Lung (tissue), 12 donors: ENCODE results near the gene AEBP1. TPM values are rescaled to one million over a fixed set of nuclear protein-coding genes. Genes with fewer than 3 reads are reported as not detected.

Experiments used
- ATAC-seq: fragments of 200-7000 bp; cut with Tn5 transposase; one replicate; pipeline ENCODE4 v1.9.1; 2020; ENCODE audit warnings: moderate number of reproducible peaks; ENCODE audit not compliant: insufficient read depth, low FRiP score
- DNase-seq, 3 donors: peaks; one replicate each; pipeline ENCODE4 v3.0.0-alpha.2; 2013 to 2017
- H3K27ac ChIP-seq, 2 donors: one replicate each; pipeline ENCODE4 v1.5.1; 2013; ENCODE audit warnings: mild to moderate bottlenecking in 2 of 2, moderate library complexity in 2 of 2, control low read depth in 1 of 2, inconsistent platforms in 1 of 2, low read depth in 1 of 2, low read length in 1 of 2
- H3K27me3 ChIP-seq, 3 donors: one replicate each; pipeline ENCODE4 v1.5.1; 2013; ENCODE audit warnings: low read length in 2 of 3; ENCODE audit not compliant: control insufficient read depth in 3 of 3, insufficient read depth in 3 of 3
- H3K36me3 ChIP-seq, 4 donors: one replicate each; pipeline ENCODE4 v1.5.1; 2013; ENCODE audit warnings: low read length in 4 of 4, mild to moderate bottlenecking in 1 of 4, moderate library complexity in 1 of 4; ENCODE audit not compliant: control insufficient read depth in 4 of 4, insufficient read depth in 4 of 4
- H3K4me1 ChIP-seq, 5 donors: one replicate each; pipeline ENCODE4 v1.5.1; 2013; ENCODE audit warnings: low read length in 5 of 5, mild to moderate bottlenecking in 2 of 5, moderate library complexity in 1 of 5; ENCODE audit not compliant: control insufficient read depth in 5 of 5, insufficient read depth in 5 of 5
- H3K4me3 ChIP-seq: one replicate; pipeline ENCODE4 v1.5.1; 2013; ENCODE audit warnings: mild to moderate bottlenecking, control low read depth, moderate library complexity
- H3K9ac ChIP-seq, 2 donors: one replicate each; pipeline ENCODE4 v1.5.1; 2013; ENCODE audit warnings: low read length in 2 of 2, control low read depth in 1 of 2; ENCODE audit not compliant: insufficient read depth in 1 of 2
- H3K9me3 ChIP-seq, 4 donors: one replicate each; pipeline ENCODE4 v1.5.1; 2013; ENCODE audit warnings: low read length in 3 of 4, mild to moderate bottlenecking in 1 of 4, moderate library complexity in 1 of 4; ENCODE audit not compliant: control insufficient read depth in 4 of 4, insufficient read depth in 3 of 4
- WGBS, 2 donors: extraction: QIAGEN DNeasy Blood & Tissue Kit; methylation state at CpG; one replicate each; pipeline ENCODE4 v1.1.7; 2013; 5-methylcytosine and 5-hydroxymethylcytosine counted together
- polyA plus RNA-seq, 2 donors: library from polyadenylated mRNA; stranded (reverse); fragments of 200-250 nt; gene quantifications; one replicate each; pipeline ENCODE4 v1.2.1, GENCODE V29; 2013
- total RNA-seq, 2 donors: library from RNA; depleted of rRNA in 1 of 2; stranded (reverse); fragments of >200 nt in 1 of 2; gene quantifications; one replicate each; pipeline ENCODE4 v1.2.1, GENCODE V29; 2014 to 2021
- TF ChIP-seq, protein P1 (sequence below): IDR thresholded peaks from 2 replicates; pipeline ENCODE4 v1.5.1; 2012; ENCODE audit warnings: mild to moderate bottlenecking; ENCODE audit errors: control extremely low read depth, extremely low read depth
- donor health status: control.
- donor health status: control.
- donor health status: Bipolar disorder and iron deficiency.
- donor health status: healthy.
- donor health status: DM: yes; HTN: yes; CAD: no.

AEBP1 gene
- total and polyA plus RNA-seq, 4 donors: 43.4 to 124 (median 68.7) TPM

DNA sequence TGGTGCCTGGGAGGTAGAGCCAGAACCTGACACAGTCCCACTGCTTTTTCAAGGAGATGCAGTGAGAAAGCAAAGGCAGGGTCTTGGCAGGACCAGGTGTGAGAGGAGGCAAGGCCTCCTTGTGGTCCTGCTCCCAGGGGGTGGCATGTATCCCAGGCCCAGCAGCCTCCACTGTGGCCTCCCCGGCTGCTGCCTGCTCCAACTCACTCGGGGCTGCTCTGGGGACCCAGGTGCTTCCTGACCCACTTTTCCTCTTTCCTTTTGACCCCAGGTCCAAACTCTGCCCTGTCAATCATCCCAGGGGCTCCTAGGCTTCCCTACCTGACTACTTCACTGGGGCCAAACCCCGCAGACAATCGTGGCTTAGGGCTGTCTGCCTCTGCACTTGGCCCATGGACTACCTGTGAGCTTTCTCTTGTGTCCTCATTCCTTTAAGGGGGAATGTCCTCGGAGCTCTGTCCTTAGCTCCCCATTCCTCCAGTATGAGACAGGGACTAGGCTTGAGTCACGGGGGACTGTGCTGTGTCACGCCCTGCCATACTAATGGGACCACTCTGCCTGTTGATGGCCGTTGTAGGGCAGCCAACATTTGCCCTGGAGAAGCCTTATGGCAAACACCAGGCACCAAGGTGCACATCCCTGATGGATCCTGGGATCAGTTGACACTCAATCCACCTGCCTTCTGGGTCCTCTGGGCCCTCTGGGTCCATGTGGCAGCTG lies 1.1 kb upstream of the AEBP1 start:
- Histone ChIP-seq H3K9ac (no peak overlapping the region), H3K4me1 (peaks cover 0 to 27% (median 3%) of the 10 kb centered on the region in 5 donors), H3K4me3 (no peak overlapping the region), H3K27ac (peak overlapping the region in 1 of 2 donors; percentile 46), H3K27me3 (no peaks in the 10 kb centered on the region), H3K36me3 (peaks cover 0 to 5% (median under 1%) of the 10 kb centered on the region in 4 donors), H3K9me3 (no peaks in the 10 kb centered on the region)
- TF ChIP-seq, protein P1, sequence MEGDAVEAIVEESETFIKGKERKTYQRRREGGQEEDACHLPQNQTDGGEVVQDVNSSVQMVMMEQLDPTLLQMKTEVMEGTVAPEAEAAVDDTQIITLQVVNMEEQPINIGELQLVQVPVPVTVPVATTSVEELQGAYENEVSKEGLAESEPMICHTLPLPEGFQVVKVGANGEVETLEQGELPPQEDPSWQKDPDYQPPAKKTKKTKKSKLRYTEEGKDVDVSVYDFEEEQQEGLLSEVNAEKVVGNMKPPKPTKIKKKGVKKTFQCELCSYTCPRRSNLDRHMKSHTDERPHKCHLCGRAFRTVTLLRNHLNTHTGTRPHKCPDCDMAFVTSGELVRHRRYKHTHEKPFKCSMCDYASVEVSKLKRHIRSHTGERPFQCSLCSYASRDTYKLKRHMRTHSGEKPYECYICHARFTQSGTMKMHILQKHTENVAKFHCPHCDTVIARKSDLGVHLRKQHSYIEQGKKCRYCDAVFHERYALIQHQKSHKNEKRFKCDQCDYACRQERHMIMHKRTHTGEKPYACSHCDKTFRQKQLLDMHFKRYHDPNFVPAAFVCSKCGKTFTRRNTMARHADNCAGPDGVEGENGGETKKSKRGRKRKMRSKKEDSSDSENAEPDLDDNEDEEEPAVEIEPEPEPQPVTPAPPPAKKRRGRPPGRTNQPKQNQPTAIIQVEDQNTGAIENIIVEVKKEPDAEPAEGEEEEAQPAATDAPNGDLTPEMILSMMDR: no peak
- no peak for DNase-seq
- WGBS, 2 donors: 74 to 80% methylated on average over 8 of the region's 8 CpGs
- ATAC-seq: no peak

DNA sequence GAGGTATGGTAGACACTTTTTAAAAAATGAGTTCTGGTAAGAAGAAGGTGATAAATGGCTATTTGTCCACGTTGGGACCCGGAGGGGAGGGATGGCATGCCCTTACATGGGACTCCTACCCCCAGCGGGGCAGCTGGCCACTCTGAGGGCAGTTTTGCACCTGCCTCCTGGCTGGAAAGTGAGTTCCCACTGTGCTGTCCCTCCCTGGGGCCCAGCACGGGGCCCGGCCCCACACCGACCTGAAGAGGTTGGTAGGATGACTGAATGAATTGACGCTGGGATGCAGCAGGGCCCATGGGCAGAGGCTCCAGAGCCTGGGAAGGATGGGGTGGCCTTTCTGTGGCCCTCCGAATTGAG lies 601 bp upstream of the AEBP1 start:
- DNase-seq: no peak
- H3K27me3 ChIP-seq: no peaks in the 10 kb centered on the region
- 58 to 65% methylated on average over 8 of the region's 8 CpGs for WGBS, 2 donors
- no peak overlapping the region for H3K4me3 ChIP-seq
- no peak for ATAC-seq
- H3K36me3 ChIP-seq: peaks cover 0 to 9% (median 2%) of the 10 kb centered on the region in 4 donors
- peaks cover 0 to 27% (median 3%) of the 10 kb centered on the region in 5 donors for H3K4me1 ChIP-seq
- H3K9ac ChIP-seq: no peak overlapping the region
- no peaks in the 10 kb centered on the region for H3K9me3 ChIP-seq
- TF ChIP-seq, protein P1: no peak
- peak overlapping the region in 1 of 2 donors; percentile 46 for H3K27ac ChIP-seq

DNA sequence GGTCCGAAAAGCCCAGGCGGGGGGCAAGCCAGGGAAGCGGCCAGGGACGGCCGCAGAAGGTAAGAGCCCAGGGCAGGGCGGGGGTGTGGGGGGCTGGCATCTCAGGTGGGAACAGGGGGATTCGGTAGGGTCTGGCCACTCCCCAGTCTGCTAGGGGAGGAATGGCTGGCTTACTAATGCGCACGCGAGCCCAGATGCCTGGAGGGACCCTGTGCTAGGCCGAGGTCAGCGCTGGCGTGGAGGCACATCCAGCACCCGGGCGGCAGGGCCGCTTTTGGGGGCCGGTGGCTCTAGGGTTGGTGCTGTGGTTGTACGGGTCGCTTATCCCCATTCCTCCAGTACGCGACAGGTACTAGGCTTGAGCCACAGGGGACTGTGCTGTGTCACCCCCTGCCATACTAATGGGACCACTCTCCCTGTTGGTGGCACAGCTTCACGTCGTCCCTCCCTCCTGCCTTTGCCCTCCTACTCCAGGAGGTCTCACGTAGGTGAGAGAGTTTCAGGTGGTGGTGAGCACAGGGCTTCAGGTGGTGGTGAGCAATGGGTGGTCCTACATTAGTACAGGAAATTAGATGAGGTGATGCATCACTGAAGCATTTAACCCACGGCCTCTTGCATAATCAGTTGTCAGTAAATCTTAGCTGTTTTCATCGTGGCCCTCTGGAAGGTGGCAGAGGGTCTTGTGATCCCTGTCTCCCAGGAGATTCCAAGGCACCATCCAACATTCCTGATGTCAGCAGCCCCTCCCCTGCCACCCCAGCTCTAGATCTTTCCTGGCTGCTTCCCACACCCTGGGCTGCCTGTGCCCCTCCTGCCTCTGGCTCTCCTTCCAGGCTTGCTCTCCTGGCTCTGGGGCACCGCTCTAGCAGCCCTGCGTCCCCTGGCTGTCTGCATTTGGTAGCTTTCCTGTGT lies 971 bp downstream of the AEBP1 start:
- H3K9ac ChIP-seq: peak overlapping the region; percentile 11 to 25
- H3K4me1 ChIP-seq: peaks cover 0 to 27% (median 3%) of the 10 kb centered on the region in 5 donors
- TF ChIP-seq, protein P1: no peak
- no peak for ATAC-seq
- H3K27ac ChIP-seq: peak overlapping the region in 1 of 2 donors; percentile 81
- no peaks in the 10 kb centered on the region for H3K27me3 ChIP-seq
- no peaks in the 10 kb centered on the region for H3K9me3 ChIP-seq
- peak in 2 of 3 donors; percentile 37 to 41 for DNase-seq
- H3K4me3 ChIP-seq: peak overlapping the region; percentile 34
- WGBS, 2 donors: 40 to 45% methylated on average over 24 to 28 of the region's 28 CpGs
- peaks cover 0 to 11% (median 4%) of the 10 kb centered on the region in 4 donors for H3K36me3 ChIP-seq
